GM12878 (cell line): ENCODE results near the gene METTL5. TPM values are rescaled to one million over a fixed set of nuclear protein-coding genes. Genes with fewer than 3 reads are reported as not detected.
A peak's percentile ranks its signal among the peaks of the same experiment; 100 is the strongest.

ENCODE experiments used
- BACH1 ChIP-seq: fragments of 450-650 bp; IDR thresholded peaks from 2 replicates; pipeline ENCODE4 v1.6.1; 2017; ENCODE audit warnings: mild to moderate bottlenecking, borderline replicate concordance
- BMI1 ChIP-seq: fragments of 450-650 bp; IDR thresholded peaks from 2 replicates; pipeline ENCODE4 v1.6.1; 2016; ENCODE audit warnings: mild to moderate bottlenecking, moderate library complexity, borderline replicate concordance
- BRCA1 ChIP-seq: IDR thresholded peaks from 2 replicates; pipeline ENCODE4 v1.6.1; 2011; ENCODE audit warnings: low read depth, low read length, improper control_type of control experiment
- CBFB ChIP-seq: IDR thresholded peaks from 2 replicates; pipeline ENCODE4 v1.6.1; 2016; ENCODE audit warnings: antibody characterized with exemption, low read depth
- CHD1 ChIP-seq: IDR thresholded peaks from 2 replicates; pipeline ENCODE4 v1.6.1; 2012; ENCODE audit warnings: low read depth, low read length, improper control_type of control experiment
- FOXK2 ChIP-seq: fragments of 450-650 bp; IDR thresholded peaks from 2 replicates; pipeline ENCODE4 v1.6.1; 2017; ENCODE audit warnings: mild to moderate bottlenecking, moderate library complexity
- HDAC2 ChIP-seq: fragments of 200-600 bp; sonication (generic); IDR thresholded peaks from 2 replicates; pipeline ENCODE4 v1.6.1; 2017
- LARP7 ChIP-seq: fragments of 450-650 bp; IDR thresholded peaks from 2 replicates; pipeline ENCODE4 v1.6.1; 2017; ENCODE audit warnings: mild to moderate bottlenecking
- MYC ChIP-seq: IDR thresholded peaks from 2 replicates; pipeline ENCODE4 v1.6.1; 2011; ENCODE audit warnings: mild to moderate bottlenecking, low read length, moderate library complexity, inconsistent platforms; ENCODE audit not compliant: insufficient read depth, insufficient replicate concordance, insufficient read length, severe bottlenecking
- NBN ChIP-seq: fragments of 450-650 bp; IDR thresholded peaks from 2 replicates; pipeline ENCODE4 v1.6.1; 2016
- NFIC ChIP-seq: IDR thresholded peaks from 2 replicates; pipeline ENCODE4 v1.6.1; 2012; ENCODE audit warnings: low read depth, mild to moderate bottlenecking, inconsistent platforms, low read length, moderate library complexity
- PAX8 ChIP-seq: fragments of 450-650 bp; IDR thresholded peaks from 2 replicates; pipeline ENCODE4 v1.6.1; 2017; ENCODE audit warnings: mild to moderate bottlenecking, moderate library complexity
- RCOR1 ChIP-seq: conservative IDR thresholded peaks from 2 replicates; pipeline ENCODE4 v1.6.1; 2012; ENCODE audit warnings: low read depth, low read length, improper control_type of control experiment
- RUNX3 ChIP-seq: IDR thresholded peaks from 2 replicates; pipeline ENCODE4 v1.6.1; 2012; ENCODE audit warnings: low read length, inconsistent platforms
- SREBF2 ChIP-seq: IDR thresholded peaks from 2 replicates; pipeline ENCODE4 v1.6.1; 2012; ENCODE audit warnings: mild to moderate bottlenecking, low read length
- TBL1XR1 ChIP-seq: IDR thresholded peaks from 2 replicates; pipeline ENCODE4 v1.6.1; 2012; ENCODE audit warnings: low read depth, low read length, improper control_type of control experiment
- ZBED1 ChIP-seq: IDR thresholded peaks from 2 replicates; pipeline ENCODE4 v1.6.1; 2016; ENCODE audit warnings: borderline replicate concordance
- ZNF622 ChIP-seq: fragments of 450-650 bp; IDR thresholded peaks from 2 replicates; pipeline ENCODE4 v1.6.1; 2017; ENCODE audit warnings: mild to moderate bottlenecking, inconsistent platforms
- polyA plus RNA-seq, 11 experiments: library from polyadenylated mRNA; depleted of rRNA in 4 of 11; unstranded in 6 of 11; stranded (reverse) in 5 of 11; fragments of >200 nt; fragmentation: Nextera tagmentation in 4 of 11; fragmentation: Illumina TruSeq in 1 of 11; extraction: Ambion mirVana in 4 of 11; extraction: Trizol in 1 of 11; gene quantifications; 1 replicate in 1 of 11; 2 replicates in 10 of 11; pipeline versions ENCODE4 v1.2.1 to v1.2.3, GENCODE V29; 2011 to 2016; ENCODE audit warnings: inconsistent platforms in 2 of 11, missing spikeins in 2 of 11, low read depth in 1 of 11
- total RNA-seq, 4 experiments: library from RNA; depleted of rRNA in 3 of 4; stranded (reverse); fragments of >200 nt in 3 of 4; fragmentation: Illumina TruSeq in 1 of 4; extraction: Trizol in 1 of 4; gene quantifications; 2 replicates each; pipeline versions ENCODE4 v1.2.1 to v1.2.3, GENCODE V29; 2013 to 2021
- TF ChIP-seq, protein P1 (sequence below): fragments of 450-650 bp; IDR thresholded peaks from 2 replicates; pipeline ENCODE4 v1.6.1; 2017; ENCODE audit warnings: antibody characterized with exemption, mild to moderate bottlenecking, moderate library complexity
- TF ChIP-seq, protein P2 (sequence below): IDR thresholded peaks from 2 replicates; pipeline ENCODE4 v1.6.1; 2011; ENCODE audit warnings: borderline replicate concordance, low read depth, mild to moderate bottlenecking, moderate library complexity, low read length; ENCODE audit not compliant: insufficient read depth, poor library complexity, severe bottlenecking
- TF ChIP-seq, protein P3 (sequence below): fragments of 450-650 bp; IDR thresholded peaks from 2 replicates; pipeline ENCODE4 v1.6.1; 2017; ENCODE audit warnings: low read depth, mild to moderate bottlenecking, moderate library complexity
- TF ChIP-seq, protein P4 (sequence below): fragments of 450-650 bp; IDR thresholded peaks from 2 replicates; pipeline ENCODE4 v1.6.1; 2017; ENCODE audit warnings: mild to moderate bottlenecking, moderate library complexity

Gene METTL5
- total and polyA plus RNA-seq, 10 of the 15 experiments (the other 5 are each of a cell fraction or from before 2014, with no cell fraction given), result 55.0 to 204 (median 87.4) TPM

DNA sequence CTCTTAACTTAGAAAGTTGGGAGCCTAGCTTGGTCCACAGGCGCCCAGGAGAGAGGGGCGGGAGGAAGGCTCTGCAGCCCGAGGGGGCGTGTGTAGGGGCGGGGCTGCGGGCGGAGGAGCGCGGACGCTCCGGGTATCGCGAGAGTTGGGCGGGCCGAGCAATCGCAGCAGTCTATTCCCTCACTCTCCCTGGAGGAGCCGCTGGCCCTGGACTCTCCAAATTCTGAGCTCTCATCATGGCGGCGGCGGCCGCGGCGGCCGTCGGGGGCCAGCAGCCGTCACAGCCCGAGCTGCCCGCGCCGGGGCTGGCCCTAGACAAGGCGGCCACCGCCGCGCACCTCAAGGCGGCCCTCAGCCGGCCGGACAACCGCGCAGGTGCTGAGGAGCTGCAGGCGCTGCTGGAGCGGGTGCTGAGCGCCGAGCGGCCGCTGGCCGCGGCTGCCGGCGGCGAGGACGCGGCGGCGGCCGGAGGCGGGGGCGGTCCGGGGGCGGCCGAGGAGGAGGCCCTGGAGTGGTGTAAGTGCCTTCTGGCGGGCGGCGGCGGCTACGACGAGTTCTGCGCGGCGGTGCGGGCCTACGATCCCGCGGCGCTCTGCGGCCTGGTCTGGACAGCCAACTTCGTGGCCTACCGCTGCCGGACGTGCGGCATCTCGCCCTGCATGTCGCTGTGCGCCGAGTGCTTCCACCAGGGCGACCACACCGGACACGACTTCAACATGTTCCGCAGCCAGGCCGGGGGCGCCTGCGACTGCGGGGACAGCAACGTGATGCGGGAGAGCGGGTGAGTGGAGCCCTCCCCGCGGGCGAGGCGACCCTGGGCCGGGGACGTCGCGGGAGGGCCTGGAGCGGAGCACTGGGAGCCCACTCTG, 2.8 kb upstream of the METTL5 start, which contains the start of gene UBR3 (continued):
- TF ChIP-seq NBN (no peak), NFIC (no peak), BMI1 (no peak), BACH1 (peak; percentile 88), ZBED1 (no peak), FOXK2 (no peak), CBFB (peak; percentile 65; the same call in 1 of the 2 replicates), PAX8 (no peak), TBL1XR1 (no peak), HDAC2 (no peak), LARP7 (peak; percentile 95), BRCA1 (peak; percentile 90), RCOR1 (peak; percentile 97), ZNF622 (no peak), SREBF2 (no peak), CHD1 (no peak), RUNX3 (no peak), MYC (no peak)
- TF ChIP-seq, protein P1, sequence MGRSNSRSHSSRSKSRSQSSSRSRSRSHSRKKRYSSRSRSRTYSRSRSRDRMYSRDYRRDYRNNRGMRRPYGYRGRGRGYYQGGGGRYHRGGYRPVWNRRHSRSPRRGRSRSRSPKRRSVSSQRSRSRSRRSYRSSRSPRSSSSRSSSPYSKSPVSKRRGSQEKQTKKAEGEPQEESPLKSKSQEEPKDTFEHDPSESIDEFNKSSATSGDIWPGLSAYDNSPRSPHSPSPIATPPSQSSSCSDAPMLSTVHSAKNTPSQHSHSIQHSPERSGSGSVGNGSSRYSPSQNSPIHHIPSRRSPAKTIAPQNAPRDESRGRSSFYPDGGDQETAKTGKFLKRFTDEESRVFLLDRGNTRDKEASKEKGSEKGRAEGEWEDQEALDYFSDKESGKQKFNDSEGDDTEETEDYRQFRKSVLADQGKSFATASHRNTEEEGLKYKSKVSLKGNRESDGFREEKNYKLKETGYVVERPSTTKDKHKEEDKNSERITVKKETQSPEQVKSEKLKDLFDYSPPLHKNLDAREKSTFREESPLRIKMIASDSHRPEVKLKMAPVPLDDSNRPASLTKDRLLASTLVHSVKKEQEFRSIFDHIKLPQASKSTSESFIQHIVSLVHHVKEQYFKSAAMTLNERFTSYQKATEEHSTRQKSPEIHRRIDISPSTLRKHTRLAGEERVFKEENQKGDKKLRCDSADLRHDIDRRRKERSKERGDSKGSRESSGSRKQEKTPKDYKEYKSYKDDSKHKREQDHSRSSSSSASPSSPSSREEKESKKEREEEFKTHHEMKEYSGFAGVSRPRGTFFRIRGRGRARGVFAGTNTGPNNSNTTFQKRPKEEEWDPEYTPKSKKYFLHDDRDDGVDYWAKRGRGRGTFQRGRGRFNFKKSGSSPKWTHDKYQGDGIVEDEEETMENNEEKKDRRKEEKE, result no peak
- TF ChIP-seq, protein P2, sequence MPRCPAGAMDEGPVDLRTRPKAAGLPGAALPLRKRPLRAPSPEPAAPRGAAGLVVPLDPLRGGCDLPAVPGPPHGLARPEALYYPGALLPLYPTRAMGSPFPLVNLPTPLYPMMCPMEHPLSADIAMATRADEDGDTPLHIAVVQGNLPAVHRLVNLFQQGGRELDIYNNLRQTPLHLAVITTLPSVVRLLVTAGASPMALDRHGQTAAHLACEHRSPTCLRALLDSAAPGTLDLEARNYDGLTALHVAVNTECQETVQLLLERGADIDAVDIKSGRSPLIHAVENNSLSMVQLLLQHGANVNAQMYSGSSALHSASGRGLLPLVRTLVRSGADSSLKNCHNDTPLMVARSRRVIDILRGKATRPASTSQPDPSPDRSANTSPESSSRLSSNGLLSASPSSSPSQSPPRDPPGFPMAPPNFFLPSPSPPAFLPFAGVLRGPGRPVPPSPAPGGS, result no peak
- TF ChIP-seq, protein P3, sequence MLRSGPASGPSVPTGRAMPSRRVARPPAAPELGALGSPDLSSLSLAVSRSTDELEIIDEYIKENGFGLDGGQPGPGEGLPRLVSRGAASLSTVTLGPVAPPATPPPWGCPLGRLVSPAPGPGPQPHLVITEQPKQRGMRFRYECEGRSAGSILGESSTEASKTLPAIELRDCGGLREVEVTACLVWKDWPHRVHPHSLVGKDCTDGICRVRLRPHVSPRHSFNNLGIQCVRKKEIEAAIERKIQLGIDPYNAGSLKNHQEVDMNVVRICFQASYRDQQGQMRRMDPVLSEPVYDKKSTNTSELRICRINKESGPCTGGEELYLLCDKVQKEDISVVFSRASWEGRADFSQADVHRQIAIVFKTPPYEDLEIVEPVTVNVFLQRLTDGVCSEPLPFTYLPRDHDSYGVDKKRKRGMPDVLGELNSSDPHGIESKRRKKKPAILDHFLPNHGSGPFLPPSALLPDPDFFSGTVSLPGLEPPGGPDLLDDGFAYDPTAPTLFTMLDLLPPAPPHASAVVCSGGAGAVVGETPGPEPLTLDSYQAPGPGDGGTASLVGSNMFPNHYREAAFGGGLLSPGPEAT, result no peak
- TF ChIP-seq, protein P4, sequence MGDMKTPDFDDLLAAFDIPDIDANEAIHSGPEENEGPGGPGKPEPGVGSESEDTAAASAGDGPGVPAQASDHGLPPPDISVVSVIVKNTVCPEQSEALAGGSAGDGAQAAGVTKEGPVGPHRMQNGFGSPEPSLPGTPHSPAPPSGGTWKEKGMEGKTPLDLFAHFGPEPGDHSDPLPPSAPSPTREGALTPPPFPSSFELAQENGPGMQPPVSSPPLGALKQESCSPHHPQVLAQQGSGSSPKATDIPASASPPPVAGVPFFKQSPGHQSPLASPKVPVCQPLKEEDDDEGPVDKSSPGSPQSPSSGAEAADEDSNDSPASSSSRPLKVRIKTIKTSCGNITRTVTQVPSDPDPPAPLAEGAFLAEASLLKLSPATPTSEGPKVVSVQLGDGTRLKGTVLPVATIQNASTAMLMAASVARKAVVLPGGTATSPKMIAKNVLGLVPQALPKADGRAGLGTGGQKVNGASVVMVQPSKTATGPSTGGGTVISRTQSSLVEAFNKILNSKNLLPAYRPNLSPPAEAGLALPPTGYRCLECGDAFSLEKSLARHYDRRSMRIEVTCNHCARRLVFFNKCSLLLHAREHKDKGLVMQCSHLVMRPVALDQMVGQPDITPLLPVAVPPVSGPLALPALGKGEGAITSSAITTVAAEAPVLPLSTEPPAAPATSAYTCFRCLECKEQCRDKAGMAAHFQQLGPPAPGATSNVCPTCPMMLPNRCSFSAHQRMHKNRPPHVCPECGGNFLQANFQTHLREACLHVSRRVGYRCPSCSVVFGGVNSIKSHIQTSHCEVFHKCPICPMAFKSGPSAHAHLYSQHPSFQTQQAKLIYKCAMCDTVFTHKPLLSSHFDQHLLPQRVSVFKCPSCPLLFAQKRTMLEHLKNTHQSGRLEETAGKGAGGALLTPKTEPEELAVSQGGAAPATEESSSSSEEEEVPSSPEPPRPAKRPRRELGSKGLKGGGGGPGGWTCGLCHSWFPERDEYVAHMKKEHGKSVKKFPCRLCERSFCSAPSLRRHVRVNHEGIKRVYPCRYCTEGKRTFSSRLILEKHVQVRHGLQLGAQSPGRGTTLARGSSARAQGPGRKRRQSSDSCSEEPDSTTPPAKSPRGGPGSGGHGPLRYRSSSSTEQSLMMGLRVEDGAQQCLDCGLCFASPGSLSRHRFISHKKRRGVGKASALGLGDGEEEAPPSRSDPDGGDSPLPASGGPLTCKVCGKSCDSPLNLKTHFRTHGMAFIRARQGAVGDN, result peak; percentile 66
